Thyroid gland (tissue), 4 donors: Measurements from ENCODE around the gene CYP26B1. TPM values are rescaled to one million over a fixed set of nuclear protein-coding genes. Genes with fewer than 3 reads are reported as not detected.

Experiments
- DNase-seq, 2 donors: peaks; one replicate each; pipeline ENCODE4 v3.0.0-alpha.2; 2019
- H3K27ac ChIP-seq, 3 donors: fragments of 200-600 bp; sonication (generic); 1 replicate in 2 of 3; 2 replicates in 1 of 3; pipeline ENCODE4 v1.5.1; 2016 to 2019; ENCODE audit warnings: mild to moderate bottlenecking in 1 of 3, moderate library complexity in 1 of 3
- H3K27me3 ChIP-seq: fragments of 200-600 bp; sonication (generic); one replicate; pipeline ENCODE4 v1.5.1; 2019
- H3K36me3 ChIP-seq, 2 donors: fragments of 200-600 bp; sonication (generic); one replicate each; pipeline ENCODE4 v1.5.1; 2016 to 2019
- H3K4me1 ChIP-seq, 2 donors: fragments of 200-600 bp; sonication (generic); one replicate each; pipeline ENCODE4 v1.5.1; 2017 to 2019
- H3K4me3 ChIP-seq, 3 donors: fragments of 200-600 bp; sonication (generic); replicated peaks in 1 of 3; 1 replicate in 2 of 3; 2 replicates in 1 of 3; pipeline ENCODE4 v1.5.1; 2016; ENCODE audit warnings: mild to moderate bottlenecking in 1 of 3
- H3K9me3 ChIP-seq: fragments of 200-600 bp; sonication (generic); one replicate; pipeline ENCODE4 v1.5.1; 2017
- POLR2A ChIP-seq, 2 donors: fragments of 450-650 bp; IDR thresholded peaks; one replicate each; pipeline ENCODE4 v1.6.1; 2017; ENCODE audit warnings: antibody characterized with exemption in 2 of 2, mild to moderate bottlenecking in 2 of 2, moderate library complexity in 1 of 2
- WGBS, 2 donors: methylation state at CpG; one replicate each; pipeline ENCODE4 v1.1.5; 2017; 5-methylcytosine and 5-hydroxymethylcytosine counted together
- intact Hi-C: fragments of 100-400 bp; cut with DNase I; formaldehyde crosslinking; loops from one replicate; pipeline ENCODE4 v1.15.1; 2023
- total RNA-seq, 4 donors: library from RNA; depleted of rRNA; stranded (reverse); fragments of >200 nt; gene quantifications; one replicate each; pipeline ENCODE4 v1.2.3, GENCODE V29; 2016
- TF ChIP-seq, protein P1 (sequence below), 6 experiments: fragments of 200-600 bp in 3 of 6; fragments of 450-650 bp in 3 of 6; sonication (generic) in 3 of 6; IDR thresholded peaks; one replicate each; pipeline ENCODE4 v1.5.1; 2016 to 2019; ENCODE audit warnings: antibody characterized with exemption in 6 of 6, mild to moderate bottlenecking in 2 of 6, inconsistent platforms in 1 of 6, moderate library complexity in 1 of 6

The CYP26B1 gene
- total RNA-seq, 4 donors from 2014 or later = 11.8 to 24.2 (median 16.3) TPM

DNA sequence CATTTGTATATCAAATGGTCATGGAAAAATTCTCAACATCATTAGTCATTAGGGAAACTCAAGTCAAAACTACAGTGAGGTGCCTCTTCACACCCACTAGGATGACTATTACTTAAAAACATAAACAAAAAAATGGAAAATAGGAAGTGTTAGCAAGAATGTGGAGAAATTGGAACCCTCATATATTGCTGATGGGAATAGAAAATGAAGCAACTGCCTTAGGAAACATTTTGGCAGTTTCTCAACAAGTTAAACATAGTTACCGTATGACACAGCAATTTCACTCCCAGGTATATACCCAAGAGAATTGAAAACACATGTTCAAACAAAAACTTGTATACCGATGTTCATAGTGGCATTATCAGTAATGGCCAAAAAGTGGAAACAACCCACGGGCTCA lies 18.1 kb upstream of the CYP26B1 start:
- DNase-seq = no peak
- whole genome bisulfite sequencing, 2 donors = 88 to 89% methylated on average over 3 of the region's 3 CpGs
- H3K27me3 ChIP-seq = no peaks in the 10 kb centered on the region
- H3K9me3 ChIP-seq = no peaks in the 10 kb centered on the region
- no peaks in the 10 kb centered on the region for H3K4me1 ChIP-seq
- intact Hi-C loops = no loop called here
- TF ChIP-seq POLR2A (IDR thresholded peaks at IDR 0.05) = no peak
- TF ChIP-seq, protein P1, sequence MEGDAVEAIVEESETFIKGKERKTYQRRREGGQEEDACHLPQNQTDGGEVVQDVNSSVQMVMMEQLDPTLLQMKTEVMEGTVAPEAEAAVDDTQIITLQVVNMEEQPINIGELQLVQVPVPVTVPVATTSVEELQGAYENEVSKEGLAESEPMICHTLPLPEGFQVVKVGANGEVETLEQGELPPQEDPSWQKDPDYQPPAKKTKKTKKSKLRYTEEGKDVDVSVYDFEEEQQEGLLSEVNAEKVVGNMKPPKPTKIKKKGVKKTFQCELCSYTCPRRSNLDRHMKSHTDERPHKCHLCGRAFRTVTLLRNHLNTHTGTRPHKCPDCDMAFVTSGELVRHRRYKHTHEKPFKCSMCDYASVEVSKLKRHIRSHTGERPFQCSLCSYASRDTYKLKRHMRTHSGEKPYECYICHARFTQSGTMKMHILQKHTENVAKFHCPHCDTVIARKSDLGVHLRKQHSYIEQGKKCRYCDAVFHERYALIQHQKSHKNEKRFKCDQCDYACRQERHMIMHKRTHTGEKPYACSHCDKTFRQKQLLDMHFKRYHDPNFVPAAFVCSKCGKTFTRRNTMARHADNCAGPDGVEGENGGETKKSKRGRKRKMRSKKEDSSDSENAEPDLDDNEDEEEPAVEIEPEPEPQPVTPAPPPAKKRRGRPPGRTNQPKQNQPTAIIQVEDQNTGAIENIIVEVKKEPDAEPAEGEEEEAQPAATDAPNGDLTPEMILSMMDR (IDR thresholded peaks at IDR 0.05) = no peak
- H3K27ac ChIP-seq = no peak overlapping the region
- no peak overlapping the region for H3K4me3 ChIP-seq
- H3K36me3 ChIP-seq = no peaks in the 10 kb centered on the region

DNA sequence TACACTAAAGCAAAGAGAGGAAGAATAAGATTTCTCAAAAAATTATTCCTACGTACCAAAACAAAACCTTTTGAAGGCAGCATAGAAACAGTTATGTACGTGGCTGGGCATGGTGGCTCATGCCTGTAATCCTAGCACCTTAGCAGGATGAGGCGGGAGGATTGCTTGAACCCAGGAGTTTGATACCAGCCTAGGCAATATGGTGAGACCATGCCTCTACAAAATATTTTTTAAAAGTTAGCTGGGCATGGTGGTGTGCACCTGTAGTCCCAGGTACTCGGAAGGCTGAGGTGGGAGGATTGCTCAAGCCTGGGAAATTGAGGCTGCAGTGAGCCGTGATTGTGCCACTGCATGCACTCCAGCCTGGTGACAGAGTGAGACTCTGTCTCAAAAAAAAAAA lies 14.9 kb upstream of the CYP26B1 start:
- H3K27ac ChIP-seq = no peak overlapping the region
- TF ChIP-seq POLR2A (IDR thresholded peaks at IDR 0.05) = no peak
- no peaks in the 10 kb centered on the region for H3K36me3 ChIP-seq
- H3K4me3 ChIP-seq = no peak overlapping the region
- H3K27me3 ChIP-seq = no peaks in the 10 kb centered on the region
- H3K9me3 ChIP-seq = no peaks in the 10 kb centered on the region
- no peaks in the 10 kb centered on the region for H3K4me1 ChIP-seq
- 91 to 95% methylated on average over 5 of the region's 5 CpGs for whole genome bisulfite sequencing, 2 donors
- intact Hi-C loops = no loop called here
- no peak for DNase-seq

DNA sequence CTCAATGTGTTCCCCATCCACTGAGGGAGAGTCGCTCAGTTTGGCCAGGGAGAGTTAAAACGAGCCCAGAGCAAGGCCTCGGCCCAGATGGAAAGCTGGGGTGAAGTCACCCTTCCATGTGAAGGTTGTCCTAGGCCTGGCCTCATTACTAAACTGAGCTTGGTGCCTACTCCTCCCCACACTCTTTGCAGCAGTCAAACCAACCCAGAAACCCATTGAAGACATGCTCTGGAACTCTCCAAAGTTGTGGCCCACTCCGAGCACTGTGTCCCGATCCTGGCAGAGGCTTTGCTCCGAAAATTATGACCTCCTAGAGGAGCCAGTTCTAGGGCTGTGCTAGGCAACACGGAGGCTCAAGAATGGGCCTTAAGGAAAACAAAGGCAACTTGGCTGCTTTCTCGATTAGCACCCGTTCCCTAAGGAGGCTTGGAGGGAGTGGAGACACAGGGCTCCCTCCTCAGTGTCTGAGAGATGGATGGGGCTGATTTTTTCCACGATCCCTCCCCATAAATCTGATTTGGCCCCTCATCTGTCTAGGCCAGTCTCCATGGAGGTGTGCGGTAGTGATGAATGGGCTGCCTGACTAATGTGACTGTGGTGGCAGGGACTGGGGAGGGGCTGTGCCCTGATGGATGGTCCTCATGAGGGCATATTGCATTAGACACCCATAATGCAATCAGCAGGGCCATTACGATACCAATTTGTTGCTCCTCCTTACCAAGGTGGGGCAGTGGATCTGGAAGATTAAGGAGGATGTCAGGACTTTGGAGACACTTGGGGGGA lies 11.7 kb upstream of the CYP26B1 start:
- TF ChIP-seq, protein P1 (IDR thresholded peaks at IDR 0.05) = no peak
- TF ChIP-seq POLR2A (IDR thresholded peaks at IDR 0.05) = no peak
- 84 to 88% methylated on average over 10 to 12 of the region's 12 CpGs for WGBS, 2 donors
- Histone ChIP-seq H3K36me3 (no peaks in the 10 kb centered on the region), H3K27me3 (no peaks in the 10 kb centered on the region), H3K9me3 (no peaks in the 10 kb centered on the region), H3K27ac (no peak overlapping the region), H3K4me3 (no peak overlapping the region), H3K4me1 (no peaks in the 10 kb centered on the region)
- intact Hi-C loops = loop anchor here (10.0 kb wide), 1 partner anchor 585 kb away; no protein-coding TSS in a partner anchor
- DNase-seq = no peak

DNA sequence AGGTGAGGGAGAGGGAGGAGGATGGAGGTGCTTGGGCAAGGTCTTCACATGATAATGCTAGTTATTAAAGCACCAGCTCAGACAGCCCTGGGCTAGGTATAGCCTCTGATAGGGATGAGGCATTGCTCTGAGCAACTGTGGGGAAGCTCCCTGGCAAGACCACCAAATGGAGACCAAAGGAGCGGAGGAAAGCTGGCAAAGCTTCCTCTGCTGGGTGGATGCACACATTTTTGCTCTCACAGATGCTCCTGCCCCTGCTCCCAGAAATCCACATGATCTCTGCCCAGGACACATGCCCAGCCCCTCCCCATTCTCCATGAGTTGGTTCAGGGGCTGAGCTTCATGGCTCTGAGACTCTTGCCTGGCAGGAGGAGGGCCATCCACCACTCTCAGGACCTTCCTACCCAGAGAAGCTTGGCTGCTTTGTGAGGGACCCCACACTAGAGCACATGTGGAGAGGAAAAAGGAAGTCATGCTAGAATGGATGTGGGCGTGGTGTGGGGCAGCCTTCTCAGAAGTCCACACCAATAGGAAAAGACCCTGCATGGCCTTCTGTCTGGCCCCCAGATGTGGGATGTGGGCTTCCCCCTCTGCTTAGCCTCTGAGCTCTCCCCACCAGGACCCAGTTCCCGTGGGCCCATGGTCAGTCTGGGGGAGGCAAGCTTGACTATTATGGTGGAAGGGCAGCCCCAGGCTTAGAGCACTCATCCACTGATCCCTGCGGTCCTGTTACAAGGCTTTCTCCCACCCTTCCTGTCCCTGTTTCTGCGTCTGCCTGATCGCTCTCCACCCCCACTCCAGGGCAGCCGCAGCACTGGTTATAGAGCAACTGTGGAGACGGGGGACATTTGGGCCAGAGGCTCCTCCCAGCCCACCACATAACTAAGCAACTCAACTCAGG lies 10.5 kb upstream of the CYP26B1 start:
- WGBS, 2 donors = 75 to 92% methylated on average over 6 to 7 of the region's 8 CpGs
- Histone ChIP-seq H3K36me3 (no peaks in the 10 kb centered on the region), H3K27me3 (no peaks in the 10 kb centered on the region), H3K27ac (no peak overlapping the region), H3K4me3 (no peak overlapping the region), H3K4me1 (no peaks in the 10 kb centered on the region), H3K9me3 (no peaks in the 10 kb centered on the region)
- no peak for DNase-seq
- no peak for TF ChIP-seq POLR2A (IDR thresholded peaks at IDR 0.05)
- TF ChIP-seq, protein P1 (IDR thresholded peaks at IDR 0.05) = no peak
- intact Hi-C loops = loop anchor here (10.0 kb wide), 1 partner anchor 587 kb away; no protein-coding TSS in a partner anchor

DNA sequence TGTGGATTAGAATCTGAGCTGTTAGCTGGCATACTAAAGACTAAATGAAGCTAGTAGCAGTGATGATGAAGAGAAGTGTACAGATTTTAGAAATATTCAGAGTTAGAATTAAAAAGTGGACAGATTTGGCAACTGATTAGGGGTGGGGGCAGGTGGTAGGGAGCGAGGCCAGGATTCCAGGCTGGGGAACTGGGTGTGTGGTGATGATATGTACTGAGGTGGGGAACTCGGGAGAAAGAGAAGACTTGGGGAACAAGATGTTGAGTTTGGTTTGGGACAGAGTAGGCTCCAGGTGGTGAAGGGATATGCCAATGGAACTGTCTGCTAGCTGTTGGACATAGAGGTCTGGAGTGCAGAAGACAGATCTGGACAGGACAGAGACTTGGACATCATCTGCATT lies 9.2 kb upstream of the CYP26B1 start:
- Histone ChIP-seq H3K27me3 (no peaks in the 10 kb centered on the region), H3K36me3 (no peaks in the 10 kb centered on the region), H3K9me3 (no peaks in the 10 kb centered on the region), H3K4me1 (no peaks in the 10 kb centered on the region), H3K27ac (no peak overlapping the region), H3K4me3 (no peak overlapping the region)
- intact Hi-C loops = loop anchor here (10.0 kb wide), 1 partner anchor 588 kb away; no protein-coding TSS in a partner anchor
- no peak for TF ChIP-seq POLR2A (IDR thresholded peaks at IDR 0.05)
- TF ChIP-seq, protein P1 (IDR thresholded peaks at IDR 0.05) = no peak
- no peak for DNase-seq
- WGBS, 2 donors = 81 to 86% methylated on average over 2 of the region's 2 CpGs
